Keratinocyte (primary cell): Measurements from ENCODE around the gene ZNF212. TPM values are rescaled to one million over a fixed set of nuclear protein-coding genes. Genes with fewer than 3 reads are reported as not detected.

ENCODE experiments used
- DNase-seq: peaks from one replicate; pipeline ENCODE4 v3.0.0-alpha.2; 2011; ENCODE audit warnings: low read depth, missing footprints, low spot score
- FAIRE-seq: peaks from 2 replicates; lab custom pipeline; 2011; peaks lifted over from hg19 to GRCh38; lab: Jason Lieb, UNC
- H2AFZ ChIP-seq: 2 replicates; pipeline ENCODE4 v1.6.0; 2012; ENCODE audit warnings: low read length, control low read depth, inconsistent platforms; ENCODE audit not compliant: control insufficient read depth
- H3K27ac ChIP-seq: 2 replicates; pipeline ENCODE4 v1.5.1; 2011; ENCODE audit warnings: low read length; ENCODE audit not compliant: control insufficient read depth, insufficient read depth
- H3K27me3 ChIP-seq: 3 replicates; pipeline ENCODE4 v1.6.0; 2011; ENCODE audit warnings: low read length; ENCODE audit not compliant: control insufficient read depth, insufficient read depth; ENCODE audit errors: extremely low read depth
- H3K36me3 ChIP-seq, 2 experiments: 2 replicates in 1 of 2; 3 replicates in 1 of 2; pipeline ENCODE4 v1.5.1; 2011; ENCODE audit warnings: low read length in 2 of 2, mild to moderate bottlenecking in 1 of 2; ENCODE audit not compliant: control insufficient read depth in 2 of 2, insufficient read depth in 2 of 2; ENCODE audit errors: extremely low read depth in 1 of 2
- H3K4me1 ChIP-seq: 3 replicates; pipeline ENCODE4 v1.5.1; 2011; ENCODE audit warnings: low read length; ENCODE audit not compliant: control insufficient read depth, insufficient read depth; ENCODE audit errors: extremely low read depth
- H3K4me2 ChIP-seq: 3 replicates; pipeline ENCODE4 v1.6.0; 2011; ENCODE audit warnings: low read depth, low read length; ENCODE audit not compliant: control insufficient read depth, insufficient read depth; ENCODE audit errors: extremely low read depth
- H3K4me3 ChIP-seq, 3 experiments: fragments of 200-600 bp in 1 of 3; sonication (generic) in 1 of 3; 2 replicates in 2 of 3; 3 replicates in 1 of 3; pipeline ENCODE4 v1.5.1; 2011 to 2016; ENCODE audit warnings: low read length in 3 of 3, mild to moderate bottlenecking in 3 of 3, control low read depth in 2 of 3, inconsistent platforms in 1 of 3, low read depth in 1 of 3, mixed read lengths in 1 of 3, mixed run types in 1 of 3, moderate library complexity in 1 of 3; ENCODE audit not compliant: control insufficient read depth in 2 of 3, insufficient read depth in 2 of 3; ENCODE audit errors: extremely low read depth in 1 of 3
- H3K79me2 ChIP-seq: 2 replicates; pipeline ENCODE4 v1.6.0; 2012; ENCODE audit warnings: low read length; ENCODE audit not compliant: control insufficient read depth, insufficient read depth
- H3K9ac ChIP-seq: 3 replicates; pipeline ENCODE4 v1.6.0; 2011; ENCODE audit warnings: low read length; ENCODE audit not compliant: control insufficient read depth, insufficient read depth; ENCODE audit errors: extremely low read depth
- H3K9me1 ChIP-seq: 3 replicates; pipeline ENCODE4 v1.6.0; 2011; ENCODE audit warnings: low read length; ENCODE audit not compliant: control insufficient read depth, insufficient read depth; ENCODE audit errors: extremely low read depth
- H3K9me3 ChIP-seq: 2 replicates; pipeline ENCODE4 v1.5.1; 2012; ENCODE audit warnings: low read depth, low read length; ENCODE audit not compliant: control insufficient read depth
- H4K20me1 ChIP-seq: 3 replicates; pipeline ENCODE4 v1.6.0; 2011; ENCODE audit warnings: low read length; ENCODE audit not compliant: control insufficient read depth, insufficient read depth; ENCODE audit errors: extremely low read depth
- CTCF ChIP-seq, 3 experiments: IDR thresholded peaks in 1 of 3; conservative IDR thresholded peaks in 1 of 3; optimal IDR thresholded peaks in 1 of 3; 2 replicates in 2 of 3; 3 replicates in 1 of 3; pipeline versions ENCODE3 to v1.5.1; 2011; ENCODE audit warnings: low read length in 3 of 3, mild to moderate bottlenecking in 3 of 3, moderate library complexity in 2 of 3, control low read depth in 1 of 3, inconsistent platforms in 1 of 3; ENCODE audit not compliant: insufficient read depth in 2 of 3; ENCODE audit errors: extremely low read depth in 1 of 3
- EZH2 ChIP-seq: IDR thresholded peaks from one replicate; pipeline ENCODE4 v1.6.1; 2012; ENCODE audit warnings: inconsistent platforms, mild to moderate bottlenecking, low read length, moderate library complexity
- dilution Hi-C: fragments of 300-500 bp; cut with MboI; formaldehyde crosslinking; loops from one replicate; pipeline ENCODE4 v1.7.0; 2020; ENCODE audit warnings: low sequenced_read_pairs; ENCODE audit not compliant: extremely low pct_ligation_motif_present
- polyA plus RNA-seq, 5 experiments: library from polyadenylated mRNA; depleted of rRNA in 3 of 5; stranded (reverse) in 3 of 5; stranded (forward) in 1 of 5; unstranded in 1 of 5; fragments of >200 nt; gene quantifications; 1 replicate in 1 of 5; 2 replicates in 3 of 5; 3 replicates in 1 of 5; pipeline versions ENCODE4 v1.2.1 to v1.2.3, GENCODE V29; 2011 to 2012; ENCODE audit warnings: missing spikeins in 2 of 5, low read depth in 1 of 5, low replicate concordance in 1 of 5

ZNF212 gene
- polyA plus RNA-seq, 1 donor (not counting 4 experiments of a cell fraction or from before 2014, with no cell fraction given) = 3.8 TPM

GRCh38 chr7:149279111-149279743 lies 39.8 kb downstream of the ZNF212 start:
- no peak for FAIRE-seq
- H3K36me3 ChIP-seq = peaks cover 8 to 22% of the 10 kb centered on the region in 2 experiments

DNA sequence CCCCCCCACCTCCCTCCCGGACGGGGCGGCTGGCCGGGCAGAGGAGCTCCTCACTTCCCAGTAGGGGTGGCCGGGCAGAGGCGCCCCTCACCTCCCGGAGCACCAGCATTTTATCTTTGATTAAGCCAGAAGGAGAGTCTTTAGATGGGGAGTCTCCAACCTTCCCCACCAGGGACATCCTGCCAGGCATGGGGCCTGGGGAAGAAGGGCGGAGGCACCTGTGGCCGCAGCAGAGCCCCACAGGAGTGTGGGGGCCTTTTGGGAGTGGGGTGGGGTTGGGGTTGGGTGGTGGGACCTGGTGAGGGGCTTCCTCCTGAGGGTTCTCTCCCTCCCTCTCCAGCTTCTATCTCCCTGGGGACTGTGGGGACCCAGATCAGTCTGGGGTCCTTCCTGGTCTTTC lies 40.7 kb downstream of the ZNF212 start:
- no peak for TF ChIP-seq EZH2
- H3K36me3 ChIP-seq = peaks cover 8 to 22% of the 10 kb centered on the region in 2 experiments
- no peaks in the 10 kb centered on the region for H4K20me1 ChIP-seq
- no peaks in the 10 kb centered on the region for H3K79me2 ChIP-seq
- DNase-seq (no peak), FAIRE-seq (no peak)
- no peak overlapping the region for H3K9ac ChIP-seq
- H3K27me3 ChIP-seq = no peaks in the 10 kb centered on the region
- H3K9me1 ChIP-seq = no peaks in the 10 kb centered on the region
- no peak overlapping the region for H3K27ac ChIP-seq
- peaks cover 5% of the 10 kb centered on the region for H3K4me1 ChIP-seq
- no peaks in the 10 kb centered on the region for H3K9me3 ChIP-seq
- no peak overlapping the region for H3K4me3 ChIP-seq
- no peak overlapping the region for H3K4me2 ChIP-seq
- no peak overlapping the region for H2AFZ ChIP-seq
- dilution Hi-C loops = no loop called here

More at GRCh38 chr7:149279111-149279743, 39.8 kb downstream of the ZNF212 start:
- no peaks in the 10 kb centered on the region for H3K9me3 ChIP-seq
- no peaks in the 10 kb centered on the region for H3K4me1 ChIP-seq
- H3K9me1 ChIP-seq = no peaks in the 10 kb centered on the region
- no peak overlapping the region for H2AFZ ChIP-seq
- dilution Hi-C loops = no loop called here
- no peak overlapping the region for H3K4me2 ChIP-seq
- H3K79me2 ChIP-seq = no peaks in the 10 kb centered on the region
- no peak overlapping the region for H3K9ac ChIP-seq
- H3K27ac ChIP-seq = no peak overlapping the region
- H4K20me1 ChIP-seq = no peaks in the 10 kb centered on the region
- H3K4me3 ChIP-seq = no peak overlapping the region
- DNase-seq = no peak
- H3K27me3 ChIP-seq = no peaks in the 10 kb centered on the region
- TF ChIP-seq EZH2 (no peak), CTCF (optimal IDR thresholded peaks at IDR 0.05 in 1 of 3, IDR thresholded peaks at IDR 0.05 in 1 of 3, conservative IDR thresholded peaks at IDR 0.05 in 1 of 3; ENCODE audit: extremely low read depth in 1 of 3, insufficient read depth in 2 of 3, low read length in 3 of 3) (no peak)
